Mucosa of descending colon (tissue), 3 donors: Measurements from ENCODE around the gene SLC25A10. TPM values are rescaled to one million over a fixed set of nuclear protein-coding genes. Genes with fewer than 3 reads are reported as not detected.

Experiments used
- ATAC-seq: fragments of 200-7000 bp; cut with Tn5 transposase; one replicate; pipeline ENCODE4 v1.9.1; 2020; ENCODE audit warnings: mild to moderate bottlenecking, moderate library complexity
- DNase-seq, 3 donors: peaks; one replicate each; pipeline ENCODE4 v3.0.0-alpha.2; 2020
- H3K36me3 ChIP-seq: fragments of 200-600 bp; one replicate; pipeline ENCODE4 v1.8.0; 2021; ENCODE audit warnings: low read depth, mild to moderate bottlenecking
- H3K4me1 ChIP-seq: fragments of 200-600 bp; one replicate; pipeline ENCODE4 v1.8.0; 2021; ENCODE audit warnings: low read depth, mild to moderate bottlenecking
- H3K4me3 ChIP-seq: fragments of 200-600 bp; one replicate; pipeline ENCODE4 v1.8.0; 2021; ENCODE audit warnings: mild to moderate bottlenecking
- H3K9me3 ChIP-seq: fragments of 200-600 bp; one replicate; pipeline ENCODE4 v1.8.0; 2021; ENCODE audit warnings: mild to moderate bottlenecking
- CTCF ChIP-seq: fragments of 200-600 bp; IDR thresholded peaks from one replicate; pipeline ENCODE4 v1.8.0; 2022; ENCODE audit warnings: antibody characterized with exemption, mild to moderate bottlenecking
- intact Hi-C, 2 donors: fragments of 100-400 bp; cut with DNase I in 1 of 2; cut with micrococcal nuclease in 1 of 2; formaldehyde crosslinking; loops; one replicate each; pipeline versions ENCODE4 v1.11.0 to v1.11.1; 2022; cut with DNase I, micrococcal nuclease
- total RNA-seq, 3 donors: library from RNA; stranded (reverse); fragmentation: NEBNext Ultra II Directional in 2 of 3; extraction: Animal tissue kit (Norgen Biotek cat#: 25700) in 2 of 3; gene quantifications; one replicate each; pipeline versions ENCODE4 v1.2.1 to v1.2.4, GENCODE V29; 2021 to 2023
- donor health status: DM: no; HTN: no; CAD: no; lungs with moderate emphysema.
- donor health status: DM: no; HTN: no; CAD: no.
- donor health status: DM: no; HTN: yes; CAD: no.

SLC25A10 gene
- total RNA-seq, 3 donors from 2014 or later: 22.9 to 61.6 (median 57.6) TPM

GRCh38 chr17:81693509-81694210 is 18.4 kb upstream of the SLC25A10 start:
- Histone ChIP-seq H3K4me1 (no peaks in the 10 kb centered on the region), H3K4me3 (no peak overlapping the region), H3K36me3 (peaks cover 32% of the 10 kb centered on the region), H3K9me3 (no peaks in the 10 kb centered on the region)
- TF ChIP-seq CTCF: no peak
- intact Hi-C loops: no loop called here
- no peak for DNase-seq
- no peak for ATAC-seq

- no peak for ATAC-seq
- H3K4me1 ChIP-seq: no peaks in the 10 kb centered on the region
- TF ChIP-seq CTCF: no peak
- intact Hi-C loops: no loop called here
- DNase-seq: no peak
- no peak overlapping the region for H3K4me3 ChIP-seq
- peaks cover 31% of the 10 kb centered on the region for H3K36me3 ChIP-seq
- no peaks in the 10 kb centered on the region for H3K9me3 ChIP-seq
Observed at GRCh38 chr17:81694810-81695209, 17.3 kb upstream of the SLC25A10 start.

GRCh38 chr17:81695211-81695610 is 16.9 kb upstream of the SLC25A10 start:
- Histone ChIP-seq H3K4me1 (no peaks in the 10 kb centered on the region), H3K9me3 (no peaks in the 10 kb centered on the region), H3K4me3 (no peak overlapping the region), H3K36me3 (peaks cover 31% of the 10 kb centered on the region)
- intact Hi-C loops: no loop called here
- no peak for TF ChIP-seq CTCF
- ATAC-seq: peak; percentile 9
- no peak for DNase-seq

- Histone ChIP-seq H3K36me3 (peaks cover 31% of the 10 kb centered on the region), H3K4me3 (no peak overlapping the region), H3K9me3 (no peaks in the 10 kb centered on the region), H3K4me1 (peaks cover under 1% of the 10 kb centered on the region)
- no peak for DNase-seq
- TF ChIP-seq CTCF: no peak
- ATAC-seq: no peak
- intact Hi-C loops: no loop called here
Observed at GRCh38 chr17:81695801-81696200, 16.3 kb upstream of the SLC25A10 start.

- Histone ChIP-seq H3K4me1 (peaks cover 6% of the 10 kb centered on the region), H3K36me3 (peaks cover 27% of the 10 kb centered on the region), H3K9me3 (no peaks in the 10 kb centered on the region), H3K4me3 (no peak overlapping the region)
- no peak for TF ChIP-seq CTCF
- intact Hi-C loops: no loop called here
- ATAC-seq (no peak), DNase-seq (no peak)
Observed at GRCh38 chr17:81696218-81696941, 15.7 kb upstream of the SLC25A10 start.
